Measurements from ENCODE around the gene PLAC8.
A peak's percentile ranks its signal among the peaks of the same experiment; 100 is the strongest.
"Not testable (repeated sequence)": the region's sequence is repeated elsewhere in the genome, so short reads cannot be mapped to it uniquely, and the experiment has no call there.

PLAC8 gene, protein sequence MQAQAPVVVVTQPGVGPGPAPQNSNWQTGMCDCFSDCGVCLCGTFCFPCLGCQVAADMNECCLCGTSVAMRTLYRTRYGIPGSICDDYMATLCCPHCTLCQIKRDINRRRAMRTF

DNA sequence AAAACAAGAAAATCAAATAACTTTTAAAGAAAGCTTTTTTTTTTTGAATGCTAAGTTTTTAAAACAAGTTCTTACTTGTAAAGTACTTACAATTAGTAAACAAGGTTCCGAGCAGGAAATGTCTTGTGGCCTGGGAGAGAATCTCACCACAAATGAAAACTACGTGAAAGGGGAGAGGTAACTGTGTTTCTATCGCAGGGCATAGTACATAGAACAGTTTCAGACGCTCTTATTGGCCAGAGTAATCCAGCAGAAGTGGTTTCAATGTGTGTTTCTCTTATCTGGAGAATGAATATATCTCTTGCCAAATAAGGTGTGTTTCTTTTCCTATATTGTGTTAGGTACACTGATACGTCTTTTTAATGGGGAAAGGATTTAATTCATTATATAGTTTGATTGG is at the start of gene PLAC8:
TSS of gene PLAC8 (minus strand) at position 154 of the 400 bp plus-strand sequence. CDS start 6,808 bp downstream, outside the sequence.
- no peaks in the 10 kb centered on the region for H3K27me3 Mint-ChIP-seq
- H3K36me3 Mint-ChIP-seq (ENCODE audit: low read depth): no peaks in the 10 kb centered on the region
- peak within 1 kb of the TSS; percentile 50 for H3K27ac Mint-ChIP-seq
- intact Hi-C loops (cut with micrococcal nuclease): no loop called here
- H3K9me3 Mint-ChIP-seq: no peaks in the 10 kb centered on the region
- H3K4me1 Mint-ChIP-seq (ENCODE audit: low read depth): peaks cover 40% of the 10 kb centered on the region
- peak within 1 kb of the TSS; percentile 49 for H3K4me3 Mint-ChIP-seq

- Mint-ChIP-seq H3K9me3 (no peaks in the 10 kb centered on the region), H3K27ac (peak overlapping the region; percentile 25), H3K36me3 (ENCODE audit: low read depth) (no peaks in the 10 kb centered on the region), H3K27me3 (no peaks in the 10 kb centered on the region), H3K4me1 (ENCODE audit: low read depth) (peaks cover 37% of the 10 kb centered on the region), H3K4me3 (peak overlapping the region; percentile 13)
- intact Hi-C loops (cut with micrococcal nuclease): no loop called here
Measured at GRCh38 chr4:83153417-83153816, 38.9 kb upstream of the PLAC8 start.

GRCh38 chr4:83152746-83153145 is 38.2 kb upstream of the PLAC8 start:
- no peak overlapping the region for H3K27ac Mint-ChIP-seq

GRCh38 chr4:83151651-83152050 is 37.1 kb upstream of the PLAC8 start:
- Mint-ChIP-seq H3K27ac (no peak overlapping the region), H3K9me3 (no peaks in the 10 kb centered on the region), H3K36me3 (ENCODE audit: low read depth) (no peaks in the 10 kb centered on the region), H3K4me1 (ENCODE audit: low read depth) (peaks cover 37% of the 10 kb centered on the region), H3K27me3 (no peaks in the 10 kb centered on the region), H3K4me3 (no peak overlapping the region)
- intact Hi-C loops (cut with micrococcal nuclease): no loop called here

More at GRCh38 chr4:83152746-83153145, 38.2 kb upstream of the PLAC8 start:
- H3K4me1 Mint-ChIP-seq (ENCODE audit: low read depth): peaks cover 37% of the 10 kb centered on the region
- no peaks in the 10 kb centered on the region for H3K27me3 Mint-ChIP-seq
- H3K36me3 Mint-ChIP-seq (ENCODE audit: low read depth): no peaks in the 10 kb centered on the region
- H3K9me3 Mint-ChIP-seq: no peaks in the 10 kb centered on the region
- intact Hi-C loops (cut with micrococcal nuclease): no loop called here
- H3K4me3 Mint-ChIP-seq: no peak overlapping the region

DNA sequence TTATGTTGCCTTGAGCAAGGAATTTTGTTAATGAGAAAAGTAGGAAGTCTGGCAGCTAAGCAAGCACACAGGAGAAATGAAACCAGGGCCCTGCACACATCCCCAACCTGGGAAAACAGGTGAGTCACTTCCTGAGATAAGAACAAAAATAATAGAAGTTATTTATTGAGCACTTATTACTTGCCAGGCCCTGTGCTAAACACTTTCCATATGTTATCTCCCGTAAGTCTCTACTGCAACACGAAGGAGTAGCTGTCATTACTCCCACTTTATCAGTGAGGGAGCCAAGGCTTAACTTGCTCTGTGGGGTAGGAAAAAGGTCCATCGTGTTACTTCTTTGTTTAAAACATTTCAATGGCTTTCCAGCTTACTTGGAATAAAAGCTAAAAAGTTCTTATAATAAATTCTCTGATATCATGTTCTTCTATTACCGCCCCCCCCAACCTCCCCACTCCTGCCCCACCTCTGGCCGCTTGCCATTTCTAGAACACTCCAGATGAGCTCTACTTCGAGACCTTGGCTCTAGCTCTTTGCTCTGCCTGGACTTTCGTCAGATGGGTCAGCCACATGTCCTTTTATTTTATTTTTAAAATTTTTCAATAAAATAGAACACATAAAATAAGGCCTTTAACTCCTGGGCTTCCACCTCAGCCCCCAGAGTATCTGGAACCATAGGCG is 36.3 kb upstream of the PLAC8 start:
- Mint-ChIP-seq H3K27me3 (no peaks in the 10 kb centered on the region), H3K4me1 (ENCODE audit: low read depth) (peaks cover 37% of the 10 kb centered on the region), H3K27ac (peak overlapping the region; percentile 28), H3K9me3 (no peaks in the 10 kb centered on the region), H3K4me3 (no peak overlapping the region), H3K36me3 (ENCODE audit: low read depth) (no peaks in the 10 kb centered on the region)
- intact Hi-C loops (cut with micrococcal nuclease): no loop called here

- H3K27ac Mint-ChIP-seq: peak overlapping the region; percentile 28
- H3K4me1 Mint-ChIP-seq (ENCODE audit: low read depth): peaks cover 41% of the 10 kb centered on the region
- H3K27me3 Mint-ChIP-seq: no peaks in the 10 kb centered on the region
- no peaks in the 10 kb centered on the region for H3K9me3 Mint-ChIP-seq
- H3K4me3 Mint-ChIP-seq: no peak overlapping the region
- no peaks in the 10 kb centered on the region for H3K36me3 Mint-ChIP-seq (ENCODE audit: low read depth)
- intact Hi-C loops (cut with micrococcal nuclease): no loop called here
Measured at GRCh38 chr4:83149865-83150652, 35.5 kb upstream of the PLAC8 start.

GRCh38 chr4:83146841-83147240 is 32.3 kb upstream of the PLAC8 start:
- no peak overlapping the region for H3K4me3 Mint-ChIP-seq
- H3K27me3 Mint-ChIP-seq: no peaks in the 10 kb centered on the region
- intact Hi-C loops (cut with micrococcal nuclease): no loop called here
- no peak overlapping the region for H3K27ac Mint-ChIP-seq
- no peaks in the 10 kb centered on the region for H3K9me3 Mint-ChIP-seq
- H3K36me3 Mint-ChIP-seq (ENCODE audit: low read depth): no peaks in the 10 kb centered on the region
- H3K4me1 Mint-ChIP-seq (ENCODE audit: low read depth): peaks cover 38% of the 10 kb centered on the region

GRCh38 chr4:83145776-83146175 is 31.2 kb upstream of the PLAC8 start:
- H3K27ac Mint-ChIP-seq; intact Hi-C loops (cut with micrococcal nuclease): not testable (repeated sequence)

DNA sequence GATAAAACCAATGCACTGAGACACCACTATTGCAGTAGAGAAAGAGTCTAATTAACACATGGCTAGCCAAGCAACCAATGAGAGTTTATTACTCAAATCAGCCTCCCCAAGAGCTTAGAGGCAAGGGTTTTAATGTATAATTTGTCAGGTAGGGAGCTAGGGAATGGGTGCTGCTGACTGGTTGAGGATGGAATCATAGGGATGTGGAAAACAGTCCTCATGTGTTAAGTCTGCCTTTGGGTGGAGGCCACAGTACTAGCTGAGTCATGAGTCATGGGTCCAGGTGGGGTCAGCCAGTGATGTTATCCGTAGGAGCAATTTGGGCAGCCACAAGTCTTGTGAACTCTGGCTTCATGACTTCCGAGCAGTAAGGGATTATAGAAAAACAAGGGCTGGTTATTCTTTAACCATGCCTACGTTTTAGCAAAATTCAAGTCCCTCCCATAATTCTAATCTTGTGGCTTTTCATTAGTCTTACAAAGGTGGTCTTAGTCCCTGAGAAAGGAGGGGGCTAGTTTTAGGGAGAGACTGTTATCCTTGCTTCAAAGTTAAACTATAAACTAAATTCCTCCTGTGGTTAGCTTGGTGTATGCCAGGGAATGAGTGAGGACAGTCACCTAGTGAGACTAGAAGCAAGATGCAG is 25.1 kb upstream of the PLAC8 start:
- Mint-ChIP-seq H3K9me3 (peaks cover 7% of the 10 kb centered on the region), H3K27me3 (no peaks in the 10 kb centered on the region), H3K4me3 (no peak overlapping the region), H3K27ac (no peak overlapping the region), H3K4me1 (ENCODE audit: low read depth) (peaks cover 33% of the 10 kb centered on the region), H3K36me3 (ENCODE audit: low read depth) (no peaks in the 10 kb centered on the region)
- intact Hi-C loops (cut with micrococcal nuclease): no loop called here

More at GRCh38 chr4:83145776-83146175, 31.2 kb upstream of the PLAC8 start:
- not testable (repeated sequence) for H3K4me3 Mint-ChIP-seq; H3K36me3 Mint-ChIP-seq (ENCODE audit: low read depth); H3K27me3 Mint-ChIP-seq; H3K9me3 Mint-ChIP-seq
- H3K4me1 Mint-ChIP-seq (ENCODE audit: low read depth): peaks cover 30% of the 10 kb centered on the region

DNA sequence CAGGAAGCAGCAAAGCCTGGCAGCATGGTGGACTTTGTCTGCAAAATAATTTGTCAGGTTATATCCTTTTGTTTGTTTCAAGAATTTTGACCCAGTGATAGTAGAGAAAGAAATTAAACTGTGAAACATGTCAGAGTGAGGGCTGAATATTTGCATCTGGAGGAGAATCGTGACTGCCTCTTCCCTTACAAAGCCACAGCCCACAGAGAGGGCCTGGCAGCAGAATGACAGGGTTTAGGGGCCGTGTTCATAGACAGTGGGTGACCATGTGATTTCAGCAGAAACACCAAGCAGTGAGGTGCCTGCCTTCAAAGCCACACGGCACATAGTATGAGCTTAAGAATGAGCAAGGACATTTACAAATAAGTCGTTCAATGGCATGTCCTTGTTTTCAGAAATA is 24.4 kb upstream of the PLAC8 start:
- intact Hi-C loops (cut with micrococcal nuclease): no loop called here
- no peak overlapping the region for H3K4me3 Mint-ChIP-seq
- H3K9me3 Mint-ChIP-seq: peaks cover 12% of the 10 kb centered on the region
- no peaks in the 10 kb centered on the region for H3K36me3 Mint-ChIP-seq (ENCODE audit: low read depth)
- H3K27ac Mint-ChIP-seq: no peak overlapping the region
- H3K27me3 Mint-ChIP-seq: no peaks in the 10 kb centered on the region
- peaks cover 33% of the 10 kb centered on the region for H3K4me1 Mint-ChIP-seq (ENCODE audit: low read depth)

DNA sequence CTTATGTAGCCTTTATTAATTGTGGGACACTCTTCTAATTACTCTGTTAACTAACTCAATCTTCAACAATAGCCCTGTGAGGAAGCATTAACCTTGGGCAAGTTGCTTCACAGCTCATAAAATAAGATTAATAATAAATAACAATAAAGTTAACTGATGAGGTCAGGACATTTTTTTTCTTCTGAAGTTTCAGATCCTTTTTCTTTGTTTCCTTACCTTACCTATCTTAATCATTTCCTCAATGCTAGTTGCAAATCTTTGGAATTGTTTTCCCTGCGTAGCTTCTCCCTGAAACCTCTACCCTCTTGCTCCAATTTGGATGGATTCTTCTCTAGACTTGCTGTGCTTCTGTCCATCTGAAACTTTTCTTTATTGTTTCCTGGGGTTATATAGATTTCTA is 17.5 kb upstream of the PLAC8 start:
- Mint-ChIP-seq H3K4me1 (ENCODE audit: low read depth) (peaks cover 19% of the 10 kb centered on the region), H3K36me3 (ENCODE audit: low read depth) (no peaks in the 10 kb centered on the region), H3K4me3 (no peak overlapping the region), H3K27ac (no peak overlapping the region), H3K9me3 (peaks cover 7% of the 10 kb centered on the region), H3K27me3 (no peaks in the 10 kb centered on the region)
- intact Hi-C loops (cut with micrococcal nuclease): no loop called here

- Mint-ChIP-seq H3K4me3 (no peak overlapping the region), H3K9me3 (peaks cover under 1% of the 10 kb centered on the region), H3K36me3 (ENCODE audit: low read depth) (no peaks in the 10 kb centered on the region), H3K27me3 (no peaks in the 10 kb centered on the region), H3K4me1 (ENCODE audit: low read depth) (peaks cover 34% of the 10 kb centered on the region), H3K27ac (no peak overlapping the region)
- intact Hi-C loops (cut with micrococcal nuclease): loop anchor here (10.0 kb wide), 1 partner anchor 46 kb away; no protein-coding TSS in a partner anchor
Measured at GRCh38 chr4:83129264-83129663, 14.7 kb upstream of the PLAC8 start.

DNA sequence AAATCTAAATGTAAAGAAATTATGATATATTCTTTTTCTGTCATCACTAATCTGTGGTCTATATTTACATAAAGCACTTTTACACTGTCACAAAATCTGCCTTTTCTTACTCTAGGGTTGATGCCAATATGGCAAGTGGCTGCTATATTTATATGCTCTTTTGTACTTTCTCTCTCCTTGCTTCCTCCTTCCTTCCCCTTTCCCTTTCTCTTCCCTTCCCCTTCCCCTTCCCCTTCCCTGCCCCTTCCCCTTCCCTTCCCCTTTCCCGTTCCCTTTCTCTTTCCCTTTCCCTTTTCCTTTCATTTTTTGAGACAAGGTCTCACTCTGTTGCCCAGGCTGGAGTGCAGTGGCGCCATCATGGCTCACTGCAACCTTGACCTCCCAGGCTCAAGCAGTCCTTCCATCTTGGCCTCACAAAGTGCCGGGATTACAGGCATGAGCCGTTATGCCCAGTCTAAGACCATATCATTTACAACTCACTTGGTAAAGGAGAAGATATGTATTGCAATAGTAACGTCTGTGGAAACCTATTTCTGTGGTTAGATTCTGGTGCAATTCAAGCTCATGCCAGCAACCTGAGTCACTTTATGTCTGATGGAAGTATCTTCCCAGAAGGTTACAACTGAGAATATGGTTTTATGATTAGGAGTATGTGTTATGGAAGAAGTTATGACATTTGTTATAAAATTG is 13.9 kb upstream of the PLAC8 start:
- intact Hi-C loops (cut with micrococcal nuclease): loop anchor here (10.0 kb wide), 1 partner anchor 46 kb away; no protein-coding TSS in a partner anchor
- Mint-ChIP-seq H3K27ac (no peak overlapping the region), H3K9me3 (no peaks in the 10 kb centered on the region)

More for the DNA sequence above, 13.9 kb upstream of the PLAC8 start:
- H3K27me3 Mint-ChIP-seq: no peaks in the 10 kb centered on the region
- H3K36me3 Mint-ChIP-seq (ENCODE audit: low read depth): no peaks in the 10 kb centered on the region
- no peak overlapping the region for H3K4me3 Mint-ChIP-seq
- peaks cover 37% of the 10 kb centered on the region for H3K4me1 Mint-ChIP-seq (ENCODE audit: low read depth)
